HG02943 (cell line): ENCODE measurements around the gene MOK.

ENCODE experiments used
- ATAC-seq: cut with Tn5 transposase; IDR thresholded peaks from one replicate; pipeline ENCODE4 v1.9.1; 2021; ENCODE audit warnings: mild to moderate bottlenecking, low read depth, moderate library complexity; ENCODE audit not compliant: unreplicated experiment

The MOK gene

DNA sequence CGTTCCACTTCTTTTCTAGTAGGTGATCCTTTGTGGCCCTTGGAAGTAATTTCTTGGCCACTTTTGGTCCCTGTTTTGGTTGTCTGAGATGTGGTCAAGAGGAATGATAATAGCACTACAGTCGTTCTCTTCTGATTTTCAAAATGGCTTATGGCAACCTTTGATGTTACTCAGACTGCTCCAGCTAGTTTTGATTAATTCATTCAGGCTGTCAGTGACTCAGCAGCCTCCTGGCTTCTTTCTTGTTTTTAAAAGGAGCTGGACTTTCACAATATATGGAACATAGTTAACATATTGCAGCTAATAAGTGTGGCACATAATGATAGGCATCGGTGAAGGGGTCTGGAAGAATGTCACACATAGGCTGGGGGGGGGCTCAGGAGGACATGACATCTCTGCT, 117.9 kb downstream of the MOK start:
- ATAC-seq, result no peak

DNA sequence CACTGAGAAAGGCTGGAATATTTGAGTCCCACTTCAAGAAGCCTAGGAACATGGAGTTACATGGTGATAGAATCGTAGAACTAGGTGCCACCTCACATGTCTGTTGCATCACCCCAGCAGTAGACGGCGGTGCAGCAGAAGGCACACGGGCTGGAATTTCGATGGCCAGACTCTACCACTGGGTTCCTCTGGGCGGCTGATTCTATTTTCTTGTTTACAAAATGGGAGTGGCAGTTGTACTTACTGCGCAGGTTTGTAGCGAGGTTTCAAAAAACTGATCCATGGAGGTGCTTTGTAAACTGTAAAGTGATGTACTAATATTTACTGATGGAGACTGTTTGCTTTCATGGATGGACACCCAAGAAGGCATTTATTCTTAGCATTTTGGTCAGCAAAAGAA, 119.6 kb downstream of the MOK start:
- no peak for ATAC-seq

DNA sequence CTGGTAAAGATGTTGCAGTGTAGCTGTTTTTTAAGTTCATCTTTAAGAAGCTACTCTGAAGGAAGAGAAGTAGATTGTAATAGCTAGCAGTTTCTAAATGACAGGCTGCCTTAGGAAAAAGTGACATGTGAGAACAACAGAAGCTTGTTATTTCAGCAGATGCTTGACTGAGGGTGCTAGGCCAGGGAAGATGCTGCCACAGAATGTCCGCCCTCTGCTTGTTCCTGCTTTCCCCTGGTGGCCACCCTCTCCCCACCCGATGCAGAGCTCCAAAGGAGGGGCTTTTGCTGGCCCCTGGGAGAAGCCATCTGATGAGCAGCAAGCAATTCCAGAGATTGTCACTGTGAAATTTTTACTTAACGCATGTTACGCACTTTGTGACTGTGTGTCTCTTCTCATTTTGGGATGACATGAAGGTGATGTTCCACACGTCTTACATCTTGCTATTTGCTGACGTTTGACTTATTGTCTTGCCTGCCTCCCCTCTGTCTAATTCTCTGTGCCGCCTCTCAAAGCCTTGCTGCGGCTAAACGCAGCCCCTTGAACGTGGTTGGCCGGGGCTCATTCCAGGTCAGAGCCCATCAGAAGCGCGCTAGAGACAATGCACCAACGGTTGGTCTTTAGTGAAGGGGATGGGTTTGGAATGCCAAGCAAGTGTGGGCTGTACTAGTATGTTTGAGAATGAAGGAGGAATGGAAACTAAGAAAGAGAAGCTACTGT, 120.5 kb downstream of the MOK start:
- ATAC-seq, result no peak

DNA sequence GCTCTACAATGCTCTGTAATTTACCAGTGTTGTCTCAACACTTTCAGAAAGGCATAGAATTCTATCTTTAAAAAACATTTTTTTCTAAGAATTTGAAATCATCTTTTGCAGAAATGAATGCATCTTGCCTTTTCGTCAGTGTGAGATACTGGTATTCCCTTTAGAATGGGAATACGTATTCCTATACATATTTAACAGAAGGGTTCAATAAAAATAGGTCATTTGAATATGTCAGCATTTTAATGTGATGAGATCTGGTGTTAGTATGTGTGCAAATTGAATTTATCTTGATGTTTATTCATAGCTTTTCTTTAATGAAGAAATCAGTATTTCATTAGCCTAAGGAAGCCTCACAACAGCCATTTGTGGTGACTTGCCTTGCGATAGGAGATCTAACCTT, 121.1 kb downstream of the MOK start:
- no peak for ATAC-seq

DNA sequence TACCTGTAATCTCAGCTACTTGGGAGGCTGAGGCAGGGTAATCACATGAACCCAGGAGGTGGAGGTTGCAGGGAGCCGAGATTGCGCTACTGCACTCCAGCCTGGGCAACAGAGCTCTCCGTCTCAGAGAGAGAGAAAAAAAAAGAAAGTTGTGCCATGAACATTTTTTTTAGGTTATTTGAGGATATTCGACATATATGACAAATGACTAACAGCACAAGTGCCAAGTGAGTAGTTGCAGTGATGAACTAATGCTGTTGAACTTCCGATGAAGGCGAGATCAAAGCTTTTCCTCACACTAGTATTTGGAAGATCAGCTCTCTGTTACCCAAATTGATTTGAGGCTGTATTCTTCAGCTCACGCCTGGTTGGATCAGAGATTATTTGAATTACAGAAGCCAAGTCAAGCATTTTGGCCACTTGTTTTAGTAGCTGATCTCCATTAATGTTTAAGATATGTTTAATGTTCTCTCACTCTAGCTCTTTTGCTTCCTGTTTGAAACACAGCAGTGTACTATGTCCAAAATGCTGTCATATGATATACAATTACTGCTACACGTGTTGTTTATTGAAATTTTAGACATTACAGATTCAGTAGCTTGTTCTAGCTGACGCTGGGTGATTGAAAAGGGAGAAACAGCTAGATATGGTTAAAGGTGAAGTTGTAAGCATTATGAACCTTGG, 121.9 kb downstream of the MOK start:
- no peak for ATAC-seq

DNA sequence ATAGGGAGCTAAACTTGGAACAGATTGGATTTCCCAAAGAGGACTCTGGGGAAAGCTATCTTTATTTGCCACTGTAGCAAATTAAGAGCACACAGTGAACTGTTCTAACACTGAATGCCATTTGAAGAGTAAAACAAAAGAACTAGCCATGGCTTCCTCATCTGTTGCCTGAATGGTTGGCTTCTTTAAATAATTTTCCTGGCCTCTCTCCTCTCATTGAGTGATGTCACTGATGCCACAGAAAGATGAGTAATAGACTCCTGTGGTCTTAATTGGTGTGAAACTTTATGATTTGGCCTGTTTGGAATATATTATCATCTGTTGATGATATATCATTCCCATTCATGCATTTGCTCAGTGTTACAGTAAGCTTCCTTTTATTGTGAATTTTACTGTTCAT, 122.8 kb downstream of the MOK start:
- ATAC-seq, result no peak

DNA sequence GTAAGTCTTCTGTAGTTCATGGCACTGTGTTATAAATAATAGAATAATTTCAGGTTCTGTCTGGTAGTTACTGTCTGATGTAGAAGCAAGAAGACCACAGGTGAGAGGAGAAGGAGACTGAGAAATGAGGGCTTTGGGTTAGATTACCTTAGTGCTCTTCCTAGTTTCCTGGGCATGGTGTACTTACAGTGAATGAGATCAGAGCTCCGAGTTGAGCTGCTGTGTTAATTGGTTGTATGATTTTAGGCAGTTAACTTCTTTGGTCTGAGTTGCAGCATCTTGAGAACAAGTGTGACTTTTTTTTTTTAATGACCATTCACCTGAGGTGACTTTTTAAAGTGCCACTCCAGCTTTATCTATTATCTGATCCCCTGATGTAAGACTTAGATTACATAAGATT, 123.8 kb downstream of the MOK start:
- no peak for ATAC-seq

DNA sequence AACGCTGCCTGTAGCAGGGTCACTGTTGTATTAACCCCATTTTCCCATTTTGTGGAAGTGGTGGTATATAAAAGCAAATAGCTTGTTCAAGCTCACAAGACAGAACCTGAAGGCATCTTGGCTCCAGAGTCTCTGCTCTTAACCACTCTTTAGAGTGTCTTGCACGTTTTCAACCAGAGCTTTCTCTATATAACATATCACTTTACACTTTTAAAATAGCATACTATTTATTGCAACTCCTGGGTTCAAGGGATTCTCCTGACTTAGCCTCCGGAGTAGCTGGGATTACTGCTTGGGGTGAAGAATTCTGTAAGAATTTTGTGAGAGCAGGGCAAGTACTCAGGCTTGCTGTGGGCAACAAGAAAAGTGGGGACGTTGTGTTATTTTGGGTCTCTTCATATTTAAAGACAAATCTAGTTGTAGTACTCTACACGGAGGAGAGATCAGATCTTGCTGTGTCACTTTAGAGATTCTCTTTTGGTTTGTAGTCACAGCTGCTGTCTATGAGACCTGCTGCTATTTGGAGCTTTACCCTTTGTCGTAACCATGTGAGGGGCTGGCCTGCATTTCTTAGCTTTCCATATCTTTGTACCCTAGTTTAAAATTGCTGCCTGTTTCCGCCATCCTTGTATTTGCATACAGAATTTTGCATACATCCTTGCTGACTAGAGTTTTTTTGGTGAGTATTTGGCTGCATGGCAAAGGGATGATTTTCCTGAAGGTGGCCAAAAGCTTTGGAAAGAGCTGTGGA, 124.5 kb downstream of the MOK start:
- ATAC-seq, result no peak
